Keratinocyte (primary cell): ENCODE data around the gene PRKN. TPM values are rescaled to one million over a fixed set of nuclear protein-coding genes. Genes with fewer than 3 reads are reported as not detected.

ENCODE experiments used
- DNase-seq: peaks from one replicate; pipeline ENCODE4 v3.0.0-alpha.2; 2011; ENCODE audit warnings: low read depth, missing footprints, low spot score
- FAIRE-seq: peaks from 2 replicates; lab custom pipeline; 2011; peaks lifted over from hg19 to GRCh38; lab: Jason Lieb, UNC
- H2AFZ ChIP-seq: 2 replicates; pipeline ENCODE4 v1.6.0; 2012; ENCODE audit warnings: low read length, control low read depth, inconsistent platforms; ENCODE audit not compliant: control insufficient read depth
- H3K27ac ChIP-seq: 2 replicates; pipeline ENCODE4 v1.5.1; 2011; ENCODE audit warnings: low read length; ENCODE audit not compliant: control insufficient read depth, insufficient read depth
- H3K27me3 ChIP-seq: 3 replicates; pipeline ENCODE4 v1.6.0; 2011; ENCODE audit warnings: low read length; ENCODE audit not compliant: control insufficient read depth, insufficient read depth; ENCODE audit errors: extremely low read depth
- H3K36me3 ChIP-seq, 2 experiments: 2 replicates in 1 of 2; 3 replicates in 1 of 2; pipeline ENCODE4 v1.5.1; 2011; ENCODE audit warnings: low read length in 2 of 2, mild to moderate bottlenecking in 1 of 2; ENCODE audit not compliant: control insufficient read depth in 2 of 2, insufficient read depth in 2 of 2; ENCODE audit errors: extremely low read depth in 1 of 2
- H3K4me1 ChIP-seq: 3 replicates; pipeline ENCODE4 v1.5.1; 2011; ENCODE audit warnings: low read length; ENCODE audit not compliant: control insufficient read depth, insufficient read depth; ENCODE audit errors: extremely low read depth
- H3K4me2 ChIP-seq: 3 replicates; pipeline ENCODE4 v1.6.0; 2011; ENCODE audit warnings: low read depth, low read length; ENCODE audit not compliant: control insufficient read depth, insufficient read depth; ENCODE audit errors: extremely low read depth
- H3K4me3 ChIP-seq, 3 experiments: fragments of 200-600 bp in 1 of 3; sonication (generic) in 1 of 3; 2 replicates in 2 of 3; 3 replicates in 1 of 3; pipeline ENCODE4 v1.5.1; 2011 to 2016; ENCODE audit warnings: low read length in 3 of 3, mild to moderate bottlenecking in 3 of 3, control low read depth in 2 of 3, inconsistent platforms in 1 of 3, low read depth in 1 of 3, mixed read lengths in 1 of 3, mixed run types in 1 of 3, moderate library complexity in 1 of 3; ENCODE audit not compliant: control insufficient read depth in 2 of 3, insufficient read depth in 2 of 3; ENCODE audit errors: extremely low read depth in 1 of 3
- H3K79me2 ChIP-seq: 2 replicates; pipeline ENCODE4 v1.6.0; 2012; ENCODE audit warnings: low read length; ENCODE audit not compliant: control insufficient read depth, insufficient read depth
- H3K9ac ChIP-seq: 3 replicates; pipeline ENCODE4 v1.6.0; 2011; ENCODE audit warnings: low read length; ENCODE audit not compliant: control insufficient read depth, insufficient read depth; ENCODE audit errors: extremely low read depth
- H3K9me1 ChIP-seq: 3 replicates; pipeline ENCODE4 v1.6.0; 2011; ENCODE audit warnings: low read length; ENCODE audit not compliant: control insufficient read depth, insufficient read depth; ENCODE audit errors: extremely low read depth
- H3K9me3 ChIP-seq: 2 replicates; pipeline ENCODE4 v1.5.1; 2012; ENCODE audit warnings: low read depth, low read length; ENCODE audit not compliant: control insufficient read depth
- H4K20me1 ChIP-seq: 3 replicates; pipeline ENCODE4 v1.6.0; 2011; ENCODE audit warnings: low read length; ENCODE audit not compliant: control insufficient read depth, insufficient read depth; ENCODE audit errors: extremely low read depth
- EZH2 ChIP-seq: IDR thresholded peaks from one replicate; pipeline ENCODE4 v1.6.1; 2012; ENCODE audit warnings: inconsistent platforms, mild to moderate bottlenecking, low read length, moderate library complexity
- dilution Hi-C: fragments of 300-500 bp; cut with MboI; formaldehyde crosslinking; loops from one replicate; pipeline ENCODE4 v1.7.0; 2020; ENCODE audit warnings: low sequenced_read_pairs; ENCODE audit not compliant: extremely low pct_ligation_motif_present
- polyA plus RNA-seq, 5 experiments: library from polyadenylated mRNA; depleted of rRNA in 3 of 5; stranded (reverse) in 3 of 5; stranded (forward) in 1 of 5; unstranded in 1 of 5; fragments of >200 nt; gene quantifications; 1 replicate in 1 of 5; 2 replicates in 3 of 5; 3 replicates in 1 of 5; pipeline versions ENCODE4 v1.2.1 to v1.2.3, GENCODE V29; 2011 to 2012; ENCODE audit warnings: missing spikeins in 2 of 5, low read depth in 1 of 5, low replicate concordance in 1 of 5
- TF ChIP-seq, protein P1 (sequence below), 3 experiments: IDR thresholded peaks in 1 of 3; conservative IDR thresholded peaks in 1 of 3; optimal IDR thresholded peaks in 1 of 3; 2 replicates in 2 of 3; 3 replicates in 1 of 3; pipeline versions ENCODE3 to v1.5.1; 2011; ENCODE audit warnings: low read length in 3 of 3, mild to moderate bottlenecking in 3 of 3, moderate library complexity in 2 of 3, control low read depth in 1 of 3, inconsistent platforms in 1 of 3; ENCODE audit not compliant: insufficient read depth in 2 of 3; ENCODE audit errors: extremely low read depth in 1 of 3

Gene PRKN
- polyA plus RNA-seq, 1 donor (not counting 4 experiments of a cell fraction or from before 2014, with no cell fraction given) = 0.67 TPM

DNA sequence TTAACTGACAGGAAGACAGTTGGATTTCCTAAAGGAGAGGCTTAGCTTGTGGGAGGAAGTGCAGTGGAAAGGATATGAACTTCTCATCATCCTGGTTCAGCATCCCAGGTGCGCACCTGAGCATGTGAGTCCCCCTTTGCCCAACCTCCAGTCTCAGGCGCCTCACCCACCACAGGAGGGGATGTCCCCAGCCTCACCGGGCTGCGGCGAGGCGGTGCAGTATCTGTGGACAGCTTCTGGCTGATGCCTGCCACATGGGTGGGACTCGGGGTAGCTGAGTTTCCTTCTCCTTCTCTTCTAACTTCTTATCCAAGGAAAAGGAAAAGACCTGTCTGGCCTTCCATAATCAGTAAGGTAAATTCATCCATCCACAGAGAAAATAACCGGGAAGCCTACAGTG, 914.4 kb downstream of the PRKN start:
- Histone ChIP-seq H3K4me3 (no peak overlapping the region), H4K20me1 (no peaks in the 10 kb centered on the region), H3K27ac (no peak overlapping the region), H3K9ac (no peak overlapping the region), H3K79me2 (no peaks in the 10 kb centered on the region), H3K4me2 (no peak overlapping the region), H3K4me1 (no peaks in the 10 kb centered on the region), H2AFZ (no peak overlapping the region), H3K9me1 (no peaks in the 10 kb centered on the region), H3K9me3 (no peaks in the 10 kb centered on the region), H3K36me3 (no peaks in the 10 kb centered on the region), H3K27me3 (no peaks in the 10 kb centered on the region)
- DNase-seq (no peak), FAIRE-seq (no peak)
- no peak for TF ChIP-seq EZH2
- TF ChIP-seq, protein P1, sequence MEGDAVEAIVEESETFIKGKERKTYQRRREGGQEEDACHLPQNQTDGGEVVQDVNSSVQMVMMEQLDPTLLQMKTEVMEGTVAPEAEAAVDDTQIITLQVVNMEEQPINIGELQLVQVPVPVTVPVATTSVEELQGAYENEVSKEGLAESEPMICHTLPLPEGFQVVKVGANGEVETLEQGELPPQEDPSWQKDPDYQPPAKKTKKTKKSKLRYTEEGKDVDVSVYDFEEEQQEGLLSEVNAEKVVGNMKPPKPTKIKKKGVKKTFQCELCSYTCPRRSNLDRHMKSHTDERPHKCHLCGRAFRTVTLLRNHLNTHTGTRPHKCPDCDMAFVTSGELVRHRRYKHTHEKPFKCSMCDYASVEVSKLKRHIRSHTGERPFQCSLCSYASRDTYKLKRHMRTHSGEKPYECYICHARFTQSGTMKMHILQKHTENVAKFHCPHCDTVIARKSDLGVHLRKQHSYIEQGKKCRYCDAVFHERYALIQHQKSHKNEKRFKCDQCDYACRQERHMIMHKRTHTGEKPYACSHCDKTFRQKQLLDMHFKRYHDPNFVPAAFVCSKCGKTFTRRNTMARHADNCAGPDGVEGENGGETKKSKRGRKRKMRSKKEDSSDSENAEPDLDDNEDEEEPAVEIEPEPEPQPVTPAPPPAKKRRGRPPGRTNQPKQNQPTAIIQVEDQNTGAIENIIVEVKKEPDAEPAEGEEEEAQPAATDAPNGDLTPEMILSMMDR (optimal IDR thresholded peaks at IDR 0.05 in 1 of 3, IDR thresholded peaks at IDR 0.05 in 1 of 3, conservative IDR thresholded peaks at IDR 0.05 in 1 of 3; ENCODE audit: extremely low read depth in 1 of 3, insufficient read depth in 2 of 3, low read length in 3 of 3) = no peak
- dilution Hi-C loops = no loop called here

DNA sequence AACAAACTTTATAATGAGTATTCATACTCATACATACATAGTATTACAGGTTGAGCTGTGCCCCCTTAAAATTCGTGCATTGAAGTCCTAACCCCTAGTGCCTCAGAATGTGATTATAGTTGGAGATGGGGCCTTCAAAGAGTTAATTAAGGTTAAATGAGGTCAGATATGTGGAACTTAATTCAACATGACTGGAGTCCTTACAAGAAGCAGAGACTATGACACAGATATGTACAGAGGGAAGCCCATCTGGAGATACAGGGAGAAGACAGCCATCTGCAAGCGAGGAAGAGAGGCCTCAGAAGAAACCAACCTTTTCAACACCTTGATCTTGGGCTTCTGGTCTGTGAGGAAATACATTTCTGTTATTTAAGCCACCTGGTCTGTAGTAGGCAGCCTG, 917.6 kb downstream of the PRKN start:
- Histone ChIP-seq H2AFZ (no peak overlapping the region), H3K9ac (no peak overlapping the region), H3K79me2 (no peaks in the 10 kb centered on the region), H3K4me2 (no peak overlapping the region), H3K27ac (no peak overlapping the region), H3K4me1 (no peaks in the 10 kb centered on the region), H3K27me3 (no peaks in the 10 kb centered on the region), H4K20me1 (no peaks in the 10 kb centered on the region), H3K4me3 (no peak overlapping the region), H3K9me3 (no peaks in the 10 kb centered on the region), H3K36me3 (no peaks in the 10 kb centered on the region), H3K9me1 (no peaks in the 10 kb centered on the region)
- TF ChIP-seq EZH2 = no peak
- TF ChIP-seq, protein P1 (optimal IDR thresholded peaks at IDR 0.05 in 1 of 3, IDR thresholded peaks at IDR 0.05 in 1 of 3, conservative IDR thresholded peaks at IDR 0.05 in 1 of 3; ENCODE audit: extremely low read depth in 1 of 3, insufficient read depth in 2 of 3, low read length in 3 of 3) = no peak
- FAIRE-seq (no peak), DNase-seq (no peak)
- dilution Hi-C loops = no loop called here
